Spleen (tissue), 7 donors: Measurements from ENCODE around the gene PCDHB9.
"Not testable (repeated sequence)": the region's sequence is repeated elsewhere in the genome, so short reads cannot be mapped to it uniquely, and the experiment has no call there.

ENCODE experiments used
- CTCF ChIP-seq, 11 experiments: fragments of 200-600 bp in 7 of 11; fragments of 450-650 bp in 4 of 11; sonication (generic) in 4 of 11; IDR thresholded peaks in 8 of 11; conservative IDR thresholded peaks in 3 of 11; 1 replicate in 7 of 11; 2 replicates in 4 of 11; pipeline versions ENCODE4 v1.4.0 to v1.8.0; 2016 to 2021; ENCODE audit warnings: antibody characterized with exemption in 11 of 11, inconsistent platforms in 4 of 11, mild to moderate bottlenecking in 1 of 11
- POLR2A ChIP-seq, 3 donors: fragments of 450-650 bp; IDR thresholded peaks; one replicate each; pipeline ENCODE4 v1.5.1; 2017; ENCODE audit warnings: antibody characterized with exemption in 3 of 3, mild to moderate bottlenecking in 1 of 3
- POLR2AphosphoS5 ChIP-seq, 3 donors: sonication (generic); formaldehyde crosslinking; IDR thresholded peaks; one replicate each; pipeline ENCODE4 v1.5.1; 2017; ENCODE audit warnings: antibody characterized with exemption in 3 of 3
- donor health status: DM: no; HTN: no; CAD: no; lungs with moderate emphysema.
- donor health status: DM: no; HTN: no; CAD: no.
- donor health status: DM: no; HTN: no; CAD: no.

- TF ChIP-seq POLR2A (IDR thresholded peaks at IDR 0.05); CTCF (IDR thresholded peaks at IDR 0.05 in 8 of 11, conservative IDR thresholded peaks at IDR 0.05 in 3 of 11); POLR2AphosphoS5 (IDR thresholded peaks at IDR 0.05): not testable (repeated sequence)
Measured at GRCh38 chr5:141188682-141189081, 1.7 kb downstream of the PCDHB9 start.
